Peyer's patch (tissue), 4 donors: ENCODE data around the gene TRIO. TPM values are rescaled to one million over a fixed set of nuclear protein-coding genes. Genes with fewer than 3 reads are reported as not detected.

Experiments
- DNase-seq, 3 donors: peaks; one replicate each; pipeline ENCODE4 v3.0.0-alpha.2; 2017 to 2019
- H3K27ac ChIP-seq, 4 donors: fragments of 200-600 bp; sonication (generic); one replicate each; pipeline ENCODE4 v1.5.1; 2016 to 2019
- H3K27me3 ChIP-seq, 2 donors: fragments of 200-600 bp; sonication (generic); one replicate each; pipeline ENCODE4 v1.5.1; 2019
- H3K36me3 ChIP-seq, 3 donors: fragments of 200-600 bp; sonication (generic); one replicate each; pipeline ENCODE4 v1.5.1; 2016 to 2019
- H3K4me1 ChIP-seq, 4 donors: fragments of 200-600 bp; sonication (generic); one replicate each; pipeline ENCODE4 v1.5.1; 2016 to 2019
- H3K4me3 ChIP-seq, 4 donors: fragments of 200-600 bp; sonication (generic); 1 replicate in 3 of 4; 2 replicates in 1 of 4; pipeline ENCODE4 v1.5.1; 2016 to 2019; ENCODE audit warnings: mild to moderate bottlenecking in 1 of 4
- H3K9me3 ChIP-seq, 4 donors: fragments of 200-600 bp; sonication (generic); one replicate each; pipeline ENCODE4 v1.5.1; 2016 to 2019; ENCODE audit warnings: mild to moderate bottlenecking in 1 of 4
- CTCF ChIP-seq, 6 experiments: fragments of 450-650 bp in 4 of 6; fragments of 200-600 bp in 2 of 6; sonication (generic) in 1 of 6; IDR thresholded peaks; one replicate each; pipeline ENCODE4 v1.5.1; 2017 to 2019; ENCODE audit warnings: antibody characterized with exemption in 6 of 6, mild to moderate bottlenecking in 3 of 6, moderate library complexity in 1 of 6
- POLR2A ChIP-seq, 2 donors: fragments of 450-650 bp; IDR thresholded peaks; one replicate each; pipeline ENCODE4 v1.5.1; 2017; ENCODE audit warnings: antibody characterized with exemption in 2 of 2, mild to moderate bottlenecking in 2 of 2, moderate library complexity in 2 of 2
- total RNA-seq, 4 donors: library from RNA; depleted of rRNA; stranded (reverse); fragments of >200 nt; gene quantifications; one replicate each; pipeline ENCODE4 v1.1.0, GENCODE V29; 2016

The TRIO gene
- total RNA-seq, 4 donors from 2014 or later, result 171 to 456 (median 340) TPM

GRCh38 chr5:14355391-14355790 is 212.2 kb downstream of the TRIO start:
- no peak overlapping the region for H3K27ac ChIP-seq
- DNase-seq, result no peak
- no peaks in the 10 kb centered on the region for H3K9me3 ChIP-seq
- no peaks in the 10 kb centered on the region for H3K27me3 ChIP-seq
- no peak overlapping the region for H3K4me3 ChIP-seq
- peaks cover 0 to 26% (median 0%) of the 10 kb centered on the region in 3 donors for H3K36me3 ChIP-seq
- TF ChIP-seq CTCF (IDR thresholded peaks at IDR 0.05), result no peak
- no peak for TF ChIP-seq POLR2A (IDR thresholded peaks at IDR 0.05)
- no peaks in the 10 kb centered on the region for H3K4me1 ChIP-seq

- DNase-seq, result no peak
- peaks cover 0 to 33% (median 0%) of the 10 kb centered on the region in 3 donors for H3K36me3 ChIP-seq
- H3K4me1 ChIP-seq, result no peaks in the 10 kb centered on the region
- no peak for TF ChIP-seq CTCF (IDR thresholded peaks at IDR 0.05)
- TF ChIP-seq POLR2A (IDR thresholded peaks at IDR 0.05), result no peak
- H3K27ac ChIP-seq, result no peak overlapping the region
- H3K4me3 ChIP-seq, result no peak overlapping the region
- H3K27me3 ChIP-seq, result no peaks in the 10 kb centered on the region
- H3K9me3 ChIP-seq, result no peaks in the 10 kb centered on the region
Measured at GRCh38 chr5:14356305-14356704, 213.2 kb downstream of the TRIO start.

- no peak for DNase-seq
- H3K4me1 ChIP-seq, result no peaks in the 10 kb centered on the region
- H3K4me3 ChIP-seq, result no peak overlapping the region
- TF ChIP-seq POLR2A (IDR thresholded peaks at IDR 0.05), result no peak
- no peak for TF ChIP-seq CTCF (IDR thresholded peaks at IDR 0.05)
- H3K27me3 ChIP-seq, result no peaks in the 10 kb centered on the region
- no peaks in the 10 kb centered on the region for H3K9me3 ChIP-seq
- no peak overlapping the region for H3K27ac ChIP-seq
- H3K36me3 ChIP-seq, result peaks cover 0 to 43% (median 0%) of the 10 kb centered on the region in 3 donors
Measured at GRCh38 chr5:14357441-14357840, 214.3 kb downstream of the TRIO start.

GRCh38 chr5:14357851-14358250 is 214.7 kb downstream of the TRIO start:
- H3K36me3 ChIP-seq, result peaks cover 0 to 44% (median 0%) of the 10 kb centered on the region in 3 donors
- TF ChIP-seq POLR2A (IDR thresholded peaks at IDR 0.05) (no peak), CTCF (IDR thresholded peaks at IDR 0.05) (no peak)
- H3K9me3 ChIP-seq, result no peaks in the 10 kb centered on the region
- no peak for DNase-seq
- no peak overlapping the region for H3K27ac ChIP-seq
- H3K4me3 ChIP-seq, result no peak overlapping the region
- H3K4me1 ChIP-seq, result no peaks in the 10 kb centered on the region
- no peaks in the 10 kb centered on the region for H3K27me3 ChIP-seq

GRCh38 chr5:14358536-14358935 is 215.4 kb downstream of the TRIO start:
- Histone ChIP-seq H3K9me3 (no peaks in the 10 kb centered on the region), H3K36me3 (peaks cover 0 to 51% (median 0%) of the 10 kb centered on the region in 3 donors), H3K4me1 (no peaks in the 10 kb centered on the region), H3K27ac (no peak overlapping the region), H3K4me3 (no peak overlapping the region), H3K27me3 (no peaks in the 10 kb centered on the region)
- no peak for DNase-seq
- TF ChIP-seq CTCF (IDR thresholded peaks at IDR 0.05), result no peak
- no peak for TF ChIP-seq POLR2A (IDR thresholded peaks at IDR 0.05)
